GM19452 (cell line): ENCODE data around the gene DNHD1.
A peak's percentile ranks its signal among the peaks of the same experiment; 100 is the strongest.
"Not testable (repeated sequence)": the region's sequence is repeated elsewhere in the genome, so short reads cannot be mapped to it uniquely, and the experiment has no call there.

Source experiments
- ATAC-seq: cut with Tn5 transposase; IDR thresholded peaks from one replicate; pipeline ENCODE4 v1.9.1; 2021; ENCODE audit not compliant: unreplicated experiment

Gene DNHD1

DNA sequence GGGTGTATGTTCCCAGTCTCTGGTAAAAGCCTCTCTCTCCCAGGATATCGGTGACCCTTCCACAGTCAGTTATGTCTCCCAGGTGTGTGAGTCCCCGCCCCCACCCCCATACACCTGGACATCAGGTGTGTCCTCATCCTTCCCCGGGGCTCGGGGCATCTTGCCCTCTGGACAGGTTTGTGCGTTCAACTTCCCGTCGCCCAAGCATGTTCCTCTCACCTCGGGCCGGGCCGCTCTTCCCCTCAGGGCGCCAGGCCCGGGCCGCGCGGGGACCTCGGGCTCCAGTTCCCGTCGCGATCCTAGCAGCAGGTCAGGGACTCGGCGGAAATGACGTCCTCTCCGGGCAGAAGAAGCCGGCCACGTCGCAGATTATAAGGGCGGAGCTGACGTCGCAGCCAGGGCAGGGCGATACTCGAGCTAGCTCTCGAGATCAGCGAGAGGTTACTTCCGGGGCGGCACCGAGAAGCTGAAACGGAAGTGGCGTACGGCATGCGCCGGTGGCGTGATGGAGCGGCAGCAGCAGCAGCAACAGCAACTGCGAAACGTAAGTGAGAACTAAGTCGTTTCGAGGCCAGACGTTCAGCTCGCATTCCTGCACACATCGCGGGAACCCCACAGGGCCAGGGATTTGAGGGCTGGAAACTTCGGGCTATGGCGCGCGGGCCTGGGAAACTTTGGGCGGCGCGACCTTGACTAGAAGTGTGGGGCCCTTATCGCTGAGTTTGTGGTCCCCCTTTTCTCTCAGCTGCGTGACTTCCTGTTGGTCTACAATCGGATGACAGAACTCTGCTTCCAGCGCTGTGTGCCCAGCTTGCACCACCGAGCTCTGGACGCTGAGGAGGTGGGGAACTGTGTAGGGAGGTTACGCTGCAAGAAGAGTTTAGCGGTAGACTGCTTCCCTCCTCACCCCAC is 15.8 kb upstream of the DNHD1 start, which contains the start of the genes ARFIP2 and TIMM10B:
Gene ARFIP2 (minus strand): TSS at position 320 of the 912 bp plus-strand sequence. CDS start 910 bp downstream, outside the sequence.
Gene TIMM10B (plus strand): TSS at position 490 of the 912 bp plus-strand sequence. CDS start 16 bp downstream, at position 506.
- peak; percentile 99 for ATAC-seq

- no peak for ATAC-seq
Measured at GRCh38 chr11:6481924-6482275, 15.2 kb upstream of the DNHD1 start.

- no peak for ATAC-seq
Measured at GRCh38 chr11:6482441-6482840, 14.6 kb upstream of the DNHD1 start.

DNA sequence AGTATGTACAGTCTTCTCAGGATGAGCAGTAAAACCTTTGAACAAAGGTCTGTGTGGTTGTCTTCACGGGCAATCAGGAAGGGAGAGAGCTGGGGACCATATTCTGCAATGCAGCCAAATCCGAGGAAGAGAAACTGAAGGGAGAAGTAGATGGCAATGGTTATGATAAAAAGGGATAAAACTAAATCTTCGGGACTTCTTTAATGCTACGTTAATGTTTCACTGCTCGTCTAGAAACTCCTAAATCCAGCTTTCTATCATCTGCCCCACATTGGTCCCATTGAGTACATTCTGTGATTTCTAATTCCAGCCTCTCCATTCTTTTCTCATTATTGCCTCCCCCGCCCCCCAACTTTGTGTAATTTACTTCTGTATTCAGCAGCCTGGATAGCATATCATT is 14.1 kb upstream of the DNHD1 start:
- no peak for ATAC-seq

DNA sequence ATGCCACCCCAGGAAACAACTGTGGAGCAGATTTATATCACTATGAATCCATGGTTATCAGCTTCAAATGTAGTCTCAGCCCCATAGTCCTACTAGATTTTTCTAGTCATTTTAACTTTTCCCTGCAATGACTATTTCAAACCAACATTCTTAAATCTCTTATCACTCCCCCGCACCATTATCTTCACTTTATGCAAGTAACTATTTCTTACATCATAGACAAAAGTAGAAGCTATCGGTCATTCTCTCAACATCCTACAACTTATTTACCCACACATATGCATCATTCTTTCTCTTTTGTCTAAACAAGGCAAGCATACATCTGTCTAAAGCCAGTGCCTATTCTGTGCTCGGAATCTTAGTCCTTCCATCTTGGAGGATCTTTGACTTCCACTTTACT is 11.4 kb upstream of the DNHD1 start:
- ATAC-seq = no peak

DNA sequence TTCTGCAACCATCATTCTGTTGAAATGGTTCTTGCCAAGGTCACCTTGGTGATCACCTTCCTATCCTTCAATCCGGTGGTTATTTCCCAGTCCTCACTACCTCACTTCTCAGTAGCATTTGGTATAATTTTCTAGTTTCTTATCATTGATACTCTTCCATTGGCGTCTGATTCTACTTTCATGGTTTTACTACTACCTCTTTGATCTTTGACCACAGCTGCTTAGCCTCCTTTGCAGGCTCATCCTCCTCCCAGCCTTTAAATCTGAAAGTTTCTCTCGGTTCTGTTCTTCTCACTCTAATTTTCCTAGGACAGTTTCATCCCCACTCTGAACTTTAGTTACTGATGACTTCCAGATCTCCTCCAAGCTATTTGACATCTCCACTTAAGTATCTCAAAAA is 10.8 kb upstream of the DNHD1 start:
- no peak for ATAC-seq

DNA sequence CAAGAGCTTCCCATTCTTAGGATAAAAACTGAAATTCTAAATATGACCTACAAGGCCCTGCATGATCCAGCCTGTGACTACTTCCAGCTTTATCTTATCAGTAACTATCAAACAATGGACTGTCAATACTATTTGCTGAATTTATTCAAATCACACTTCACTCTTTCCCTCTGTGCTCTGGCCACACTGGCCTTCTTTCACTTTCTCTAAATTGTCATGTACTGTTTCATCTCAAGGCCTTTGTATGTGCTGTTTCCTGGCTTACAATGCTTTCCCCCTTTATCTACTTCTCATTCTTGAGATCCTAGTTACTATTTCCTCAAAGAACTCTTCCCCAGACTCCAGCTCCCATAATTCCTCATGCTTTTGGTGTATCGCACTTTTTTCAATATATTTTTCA is 10.1 kb upstream of the DNHD1 start:
- no peak for ATAC-seq

GRCh38 chr11:6488342-6488741 is 8.7 kb upstream of the DNHD1 start:
- no peak for ATAC-seq

GRCh38 chr11:6488821-6489220 is 8.3 kb upstream of the DNHD1 start:
- ATAC-seq = no peak

- no peak for ATAC-seq
Measured at GRCh38 chr11:6489306-6489705, 7.8 kb upstream of the DNHD1 start.

- ATAC-seq = no peak
Measured at GRCh38 chr11:6498121-6498520, 1.0 kb downstream of the DNHD1 start.

DNA sequence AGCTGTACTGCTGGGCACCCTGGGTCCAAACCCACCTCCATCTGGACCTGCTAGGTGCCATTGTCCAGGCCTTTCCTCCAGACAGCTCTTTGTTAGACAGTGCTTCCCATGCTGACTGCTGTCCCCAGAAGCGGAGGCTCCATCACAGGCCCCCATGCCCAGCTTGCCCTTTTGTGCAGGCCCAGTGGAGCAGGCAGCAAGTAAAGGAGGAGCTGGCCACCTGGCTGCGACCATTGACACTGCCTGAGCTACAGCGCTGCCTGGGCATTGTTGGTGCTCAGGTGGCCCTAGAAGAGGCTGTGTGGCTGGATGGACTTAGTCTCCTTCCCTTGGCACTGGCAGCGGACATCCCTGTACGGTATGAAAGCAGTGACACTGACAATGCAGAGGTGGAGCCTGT is 1.5 kb downstream of the DNHD1 start:
- ATAC-seq = no peak

- no peak for ATAC-seq
Measured at GRCh38 chr11:6502382-6502781, 5.3 kb downstream of the DNHD1 start.

DNA sequence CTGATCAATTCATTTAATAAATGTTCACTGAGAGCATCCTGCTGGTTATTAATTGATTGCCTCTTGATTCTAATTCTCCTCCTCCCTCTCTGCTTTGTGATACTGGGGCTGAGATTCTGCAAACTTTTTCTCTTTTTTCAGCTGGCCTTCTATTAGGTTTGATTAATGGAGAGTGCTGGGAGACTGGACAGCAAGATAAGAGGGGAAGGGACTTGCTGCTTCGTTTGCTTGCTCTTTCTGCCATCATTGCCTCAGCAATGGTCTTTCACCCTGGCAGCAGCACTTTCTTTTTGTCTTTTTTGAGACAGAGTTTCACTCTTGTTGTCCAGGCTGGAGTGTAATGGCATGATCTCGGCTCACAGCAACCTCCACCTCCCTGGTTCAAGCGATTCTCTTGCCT is 7.1 kb downstream of the DNHD1 start:
- no peak for ATAC-seq

DNA sequence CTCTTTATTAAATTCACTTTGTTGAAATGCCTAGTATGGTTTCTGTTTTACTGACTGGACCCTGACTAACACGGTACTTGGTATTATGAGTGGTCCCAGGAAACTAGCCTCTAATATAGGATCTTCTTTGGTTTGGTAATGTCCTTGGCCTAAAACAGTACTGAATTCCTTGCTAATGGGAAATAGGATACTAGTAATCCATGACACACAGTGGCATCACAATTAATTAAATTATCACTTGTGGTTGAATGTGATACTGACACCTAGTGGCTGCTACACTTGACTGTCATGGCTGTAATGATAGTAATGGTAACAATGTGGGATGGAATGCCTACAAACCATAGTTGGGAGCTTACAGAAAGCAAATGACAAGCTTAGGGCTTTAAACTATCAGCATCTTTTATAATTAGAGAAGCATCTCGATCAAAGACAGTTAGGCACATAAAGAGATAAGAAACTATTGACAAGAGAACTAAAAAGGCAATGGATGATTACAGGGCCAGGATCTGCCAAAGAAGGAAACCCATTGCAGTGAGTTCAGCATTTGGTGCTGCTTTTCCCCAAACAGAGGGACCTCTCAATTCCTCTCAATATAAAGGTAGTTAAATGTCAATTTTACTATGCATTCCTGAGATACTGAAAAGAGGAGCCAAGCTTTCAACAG is 8.6 kb downstream of the DNHD1 start:
- no peak for ATAC-seq

GRCh38 chr11:6516865-6517264 is 19.8 kb downstream of the DNHD1 start:
- no peak for ATAC-seq

- no peak for ATAC-seq
Measured at GRCh38 chr11:6520265-6520664, 23.2 kb downstream of the DNHD1 start.

- not testable (repeated sequence) for ATAC-seq
Measured at GRCh38 chr11:6521946-6522345, 24.9 kb downstream of the DNHD1 start.

- ATAC-seq = no peak
Measured at GRCh38 chr11:6523253-6523652, 26.2 kb downstream of the DNHD1 start.

DNA sequence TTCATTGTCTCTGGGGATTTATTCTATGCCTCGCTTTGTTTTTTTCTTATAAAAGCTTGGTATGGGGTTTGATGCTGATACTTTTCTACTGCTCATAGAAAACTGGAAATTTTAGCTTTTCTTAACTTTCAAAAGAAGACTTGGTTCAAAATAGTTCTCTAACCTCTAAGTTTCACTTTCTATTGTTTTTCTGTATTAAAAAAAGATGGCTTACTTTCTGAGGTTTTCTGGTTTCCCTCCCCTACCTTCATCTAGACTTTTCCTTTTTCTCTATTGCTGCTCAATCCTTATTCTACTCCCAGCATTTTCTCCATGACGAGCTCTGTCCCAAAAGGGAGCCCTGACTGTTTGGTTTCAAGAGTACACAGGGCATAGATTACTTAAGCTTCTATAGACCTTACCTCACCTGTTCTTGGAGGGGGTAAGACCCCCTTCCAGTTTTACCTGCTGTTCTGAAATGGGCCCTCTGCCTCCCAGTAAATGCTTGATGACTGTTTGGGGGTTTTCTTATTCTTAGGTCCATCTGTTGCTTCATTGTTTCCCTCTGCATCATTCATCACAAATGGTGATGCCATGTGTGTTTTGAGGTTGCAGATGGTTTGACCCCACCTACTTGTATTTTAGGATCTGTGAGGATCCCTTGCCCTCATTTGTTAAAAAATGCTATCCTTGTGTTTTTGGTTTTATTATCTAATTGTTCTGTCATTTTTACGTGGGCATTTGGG is 29.5 kb downstream of the DNHD1 start:
- ATAC-seq = no peak

- ATAC-seq = no peak
Measured at GRCh38 chr11:6529266-6529665, 32.2 kb downstream of the DNHD1 start.

DNA sequence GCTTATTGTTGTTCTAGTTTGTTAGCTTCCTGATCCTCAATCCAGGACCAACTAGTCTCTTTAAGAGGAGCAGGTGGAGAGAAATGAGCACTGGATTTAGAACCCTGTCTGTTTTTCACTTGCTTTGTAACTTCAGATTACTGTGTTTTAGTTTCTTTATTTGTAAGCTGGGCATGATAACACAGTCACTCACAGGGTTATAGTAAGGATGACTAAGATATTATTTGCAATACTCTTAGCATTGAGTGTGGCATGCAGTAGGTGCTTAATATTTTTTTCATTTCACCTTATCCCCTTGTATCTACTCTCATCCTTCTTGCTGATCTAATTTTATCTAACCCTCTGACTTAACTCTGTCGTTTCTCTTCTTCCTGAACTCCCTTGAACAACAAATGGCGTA is 33.8 kb downstream of the DNHD1 start:
- ATAC-seq = no peak
